Mesendoderm (in vitro differentiated cells): ENCODE data around the gene NRG3. TPM values are rescaled to one million over a fixed set of nuclear protein-coding genes. Genes with fewer than 3 reads are reported as not detected.

Experiments
- DNase-seq: peaks from one replicate; pipeline ENCODE4 v3.0.0; 2013
- H2AK5ac ChIP-seq: 2 replicates; pipeline ENCODE4 v1.6.1; 2013; ENCODE audit warnings: low read length, inconsistent platforms
- H2BK120ac ChIP-seq: 2 replicates; pipeline ENCODE4 v1.6.1; 2013; ENCODE audit warnings: low read depth, mild to moderate bottlenecking, low read length, moderate library complexity, mixed read lengths
- H2BK15ac ChIP-seq: replicated peaks from 2 replicates; pipeline ENCODE4 v1.6.1; 2013; ENCODE audit warnings: low read depth, mild to moderate bottlenecking, moderate library complexity
- H2BK5ac ChIP-seq: 2 replicates; pipeline ENCODE4 v1.6.1; 2013; ENCODE audit warnings: low read length, inconsistent platforms
- H3K18ac ChIP-seq: 2 replicates; pipeline ENCODE4 v1.6.1; 2013; ENCODE audit warnings: mild to moderate bottlenecking, low read length, mixed read lengths
- H3K23ac ChIP-seq: one replicate; pipeline ENCODE4 v1.6.1; 2013; ENCODE audit warnings: low read length
- H3K27ac ChIP-seq: 2 replicates; pipeline ENCODE4 v1.5.1; 2013; ENCODE audit warnings: low read depth, mild to moderate bottlenecking, inconsistent platforms, low read length, moderate library complexity
- H3K27me3 ChIP-seq: 2 replicates; pipeline ENCODE4 v1.6.1; 2013; ENCODE audit warnings: low read length, control low read depth, mild to moderate bottlenecking, inconsistent platforms; ENCODE audit not compliant: insufficient read depth, poor library complexity
- H3K36me3 ChIP-seq: 2 replicates; pipeline ENCODE4 v1.6.1; 2013; ENCODE audit warnings: low read length, inconsistent platforms; ENCODE audit not compliant: control insufficient read depth, insufficient read depth
- H3K4ac ChIP-seq: one replicate; pipeline ENCODE4 v1.6.1; 2013; ENCODE audit warnings: low read depth, mild to moderate bottlenecking, low read length, moderate library complexity
- H3K4me1 ChIP-seq: 2 replicates; pipeline ENCODE4 v1.6.1; 2013; ENCODE audit warnings: low read depth, low read length, inconsistent platforms; ENCODE audit not compliant: control insufficient read depth
- H3K4me2 ChIP-seq: 2 replicates; pipeline ENCODE4 v1.6.1; 2013; ENCODE audit warnings: low read length
- H3K4me3 ChIP-seq: 2 replicates; pipeline ENCODE4 v1.5.1; 2013; ENCODE audit warnings: mild to moderate bottlenecking, low read length
- H3K56ac ChIP-seq: one replicate; pipeline ENCODE4 v1.6.1; 2013; ENCODE audit warnings: low read length
- H3K79me1 ChIP-seq: 2 replicates; pipeline ENCODE4 v1.6.1; 2013; ENCODE audit warnings: low read length, inconsistent platforms
- H3K79me2 ChIP-seq: 2 replicates; pipeline ENCODE4 v1.6.1; 2013; ENCODE audit warnings: mild to moderate bottlenecking, low read length; ENCODE audit not compliant: control insufficient read depth, insufficient read depth
- H3K9ac ChIP-seq: 2 replicates; pipeline ENCODE4 v1.6.1; 2013; ENCODE audit warnings: low read length, inconsistent platforms
- H4K5ac ChIP-seq: one replicate; pipeline ENCODE4 v1.6.1; 2013; ENCODE audit warnings: low read length
- H4K8ac ChIP-seq: one replicate; pipeline ENCODE4 v1.6.1; 2013; ENCODE audit warnings: low read depth, mild to moderate bottlenecking, control low read depth, low read length, moderate library complexity
- WGBS: extraction: QIAGEN DNeasy Blood & Tissue Kit; methylation state at CpG from one replicate; pipeline ENCODE4 v1.1.7; 2013; ENCODE audit warnings: low lambda C conversion rate, missing lambda C conversion rate; ENCODE audit not compliant: insufficient coverage; ENCODE audit errors: extremely low coverage; 5-methylcytosine and 5-hydroxymethylcytosine counted together
- polyA plus RNA-seq, 2 experiments: library from polyadenylated mRNA; stranded (reverse); fragments of 200-250 nt; gene quantifications; one replicate each; pipeline ENCODE4 v1.2.3, GENCODE V29; 2013

Gene NRG3
- 3.5 TPM for polyA plus RNA-seq (2013, experiment 1 of 2)
- polyA plus RNA-seq (2013, experiment 2 of 2) = 3.7 TPM

- Histone ChIP-seq H3K36me3 (no peaks in the 10 kb centered on the region), H2BK5ac (no peak within 1 kb of the TSS), H3K23ac (no peak within 1 kb of the TSS), H3K18ac (peak within 1 kb of the TSS; percentile 35), H3K9ac (peak within 1 kb of the TSS; percentile 46), H3K79me1 (no peaks in the 10 kb centered on the region), H4K8ac (no peak within 1 kb of the TSS), H3K4me3 (peak within 1 kb of the TSS; percentile 28), H2BK15ac (no peak within 1 kb of the TSS), H3K27ac (no peak within 1 kb of the TSS), H3K27me3 (peaks cover 10% of the 10 kb centered on the region), H3K56ac (peak within 1 kb of the TSS; percentile 65), H3K4me2 (peak within 1 kb of the TSS; percentile 90), H3K4ac (no peak within 1 kb of the TSS), H2AK5ac (no peak within 1 kb of the TSS), H4K5ac (no peak within 1 kb of the TSS), H3K79me2 (no peaks in the 10 kb centered on the region), H3K4me1 (peaks cover 2% of the 10 kb centered on the region), H2BK120ac (no peak within 1 kb of the TSS)
- WGBS = no CpG with 5 or more reads among the region's 95 CpGs
- peak; percentile 30 for DNase-seq
Observed at GRCh38 chr10:81874875-81875466, at the start of gene NRG3. Gene NRG3, plus strand, starts transcription at chr10:81875194.

- no peak overlapping the region for H3K23ac ChIP-seq
- H3K79me2 ChIP-seq = no peaks in the 10 kb centered on the region
- no peak for DNase-seq
- no peak overlapping the region for H3K18ac ChIP-seq
- H3K36me3 ChIP-seq = no peaks in the 10 kb centered on the region
- no peak overlapping the region for H2AK5ac ChIP-seq
- H3K79me1 ChIP-seq = no peaks in the 10 kb centered on the region
- H2BK120ac ChIP-seq = no peak overlapping the region
- H3K56ac ChIP-seq = no peak overlapping the region
- H3K4me1 ChIP-seq = no peaks in the 10 kb centered on the region
- H4K5ac ChIP-seq = no peak overlapping the region
- H3K9ac ChIP-seq = no peak overlapping the region
- no peak overlapping the region for H2BK15ac ChIP-seq
- H3K4ac ChIP-seq = no peak overlapping the region
- no peak overlapping the region for H2BK5ac ChIP-seq
- H3K27ac ChIP-seq = no peak overlapping the region
- no peaks in the 10 kb centered on the region for H3K27me3 ChIP-seq
- no peak overlapping the region for H4K8ac ChIP-seq
- H3K4me3 ChIP-seq = no peak overlapping the region
- no CpG with 5 or more reads among the region's 4 CpGs for WGBS
- H3K4me2 ChIP-seq = no peak overlapping the region
Observed at GRCh38 chr10:81828251-81828650, 46.7 kb upstream of the NRG3 start.

GRCh38 chr10:81831060-81831459 lies 43.9 kb upstream of the NRG3 start:
- Histone ChIP-seq H3K4me3 (no peak overlapping the region), H2BK15ac (no peak overlapping the region), H3K4me1 (no peaks in the 10 kb centered on the region), H3K4ac (no peak overlapping the region), H3K36me3 (no peaks in the 10 kb centered on the region), H3K4me2 (no peak overlapping the region), H3K23ac (no peak overlapping the region), H3K27ac (no peak overlapping the region), H3K56ac (no peak overlapping the region), H3K79me1 (no peaks in the 10 kb centered on the region), H2BK5ac (no peak overlapping the region), H4K8ac (no peak overlapping the region), H3K18ac (no peak overlapping the region), H2AK5ac (no peak overlapping the region), H3K9ac (no peak overlapping the region), H4K5ac (no peak overlapping the region), H3K27me3 (no peaks in the 10 kb centered on the region), H3K79me2 (no peaks in the 10 kb centered on the region), H2BK120ac (no peak overlapping the region)
- WGBS = no CpG with 5 or more reads among the region's 15 CpGs
- no peak for DNase-seq

DNA sequence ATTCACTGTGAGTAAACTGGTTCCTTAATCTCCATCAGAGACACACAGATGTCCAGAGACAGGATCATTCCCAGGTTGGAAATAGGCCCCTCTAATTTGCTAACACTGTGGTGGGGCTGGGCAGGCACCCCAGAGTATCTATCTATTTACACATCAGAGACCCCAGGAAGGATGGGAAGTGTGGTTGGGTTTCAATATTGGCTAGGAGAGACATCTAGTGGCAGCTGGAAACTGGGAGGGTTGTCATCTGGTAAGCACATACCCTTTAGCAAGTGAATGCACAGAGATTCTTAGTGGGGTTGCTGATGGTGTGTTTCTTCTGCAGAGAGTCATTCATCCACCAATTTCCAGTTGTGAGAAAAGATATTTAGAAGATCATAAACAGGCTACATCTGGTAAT lies 36.0 kb upstream of the NRG3 start:
- Histone ChIP-seq H4K8ac (no peak overlapping the region), H3K27me3 (no peaks in the 10 kb centered on the region), H3K4me3 (no peak overlapping the region), H3K4me1 (no peaks in the 10 kb centered on the region), H2BK5ac (no peak overlapping the region), H3K18ac (no peak overlapping the region), H4K5ac (no peak overlapping the region), H2BK120ac (no peak overlapping the region), H3K56ac (no peak overlapping the region), H3K79me2 (no peaks in the 10 kb centered on the region), H3K23ac (no peak overlapping the region), H3K4me2 (no peak overlapping the region), H3K36me3 (no peaks in the 10 kb centered on the region), H2AK5ac (no peak overlapping the region), H3K9ac (no peak overlapping the region), H3K79me1 (no peaks in the 10 kb centered on the region), H2BK15ac (no peak overlapping the region), H3K27ac (no peak overlapping the region), H3K4ac (no peak overlapping the region)
- DNase-seq = peak; percentile 56

DNA sequence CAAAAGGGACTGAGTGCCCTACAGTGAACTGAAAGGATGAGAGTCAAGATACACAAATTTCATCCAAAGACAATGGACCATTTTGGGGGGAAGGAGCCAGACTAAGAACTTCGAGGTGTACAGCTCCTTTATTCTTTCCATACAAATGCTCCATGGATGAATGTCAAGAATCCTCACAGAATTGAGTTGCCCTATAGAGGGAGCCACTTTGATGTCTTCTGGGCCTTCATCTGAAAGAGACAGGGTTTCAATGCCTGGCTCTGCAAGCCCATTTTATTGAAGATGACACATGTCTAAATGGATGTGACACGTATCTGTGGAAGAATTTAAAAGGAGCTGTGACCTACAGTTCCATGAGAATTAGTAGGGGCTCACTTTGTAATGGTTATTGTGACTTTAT lies 32.0 kb upstream of the NRG3 start:
- no peak overlapping the region for H3K4me3 ChIP-seq
- H3K4ac ChIP-seq = no peak overlapping the region
- H3K4me1 ChIP-seq = no peaks in the 10 kb centered on the region
- no peak overlapping the region for H3K18ac ChIP-seq
- H3K27ac ChIP-seq = no peak overlapping the region
- peak; percentile 40 for DNase-seq
- H3K36me3 ChIP-seq = no peaks in the 10 kb centered on the region
- no peak overlapping the region for H3K9ac ChIP-seq
- H3K27me3 ChIP-seq = no peaks in the 10 kb centered on the region
- H3K4me2 ChIP-seq = no peak overlapping the region
- no CpG with 5 or more reads among the region's 2 CpGs for WGBS
- no peak overlapping the region for H2BK15ac ChIP-seq
- no peak overlapping the region for H4K5ac ChIP-seq
- H2AK5ac ChIP-seq = no peak overlapping the region
- H3K79me1 ChIP-seq = no peaks in the 10 kb centered on the region
- no peak overlapping the region for H3K56ac ChIP-seq
- H4K8ac ChIP-seq = no peak overlapping the region
- H2BK120ac ChIP-seq = no peak overlapping the region
- no peak overlapping the region for H3K23ac ChIP-seq
- no peak overlapping the region for H2BK5ac ChIP-seq
- no peaks in the 10 kb centered on the region for H3K79me2 ChIP-seq

DNA sequence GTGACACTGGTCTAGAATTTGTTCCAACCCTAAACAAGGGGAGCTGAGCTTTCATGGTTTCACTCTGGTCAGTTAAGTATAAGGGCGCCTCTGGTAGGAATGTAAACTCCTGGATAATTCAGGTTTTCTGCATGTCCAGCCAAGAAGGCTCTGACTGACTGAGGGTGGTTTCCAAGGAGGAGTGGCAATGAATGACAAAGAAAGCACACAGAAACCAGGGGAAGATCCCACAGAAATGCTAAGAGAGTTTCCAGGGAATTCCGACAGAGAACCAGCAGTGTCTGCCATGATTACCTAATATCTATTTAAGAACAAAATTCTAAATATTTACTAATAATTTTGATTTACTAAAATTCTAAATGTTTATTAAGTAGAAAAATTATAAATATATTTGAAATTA lies 27.3 kb upstream of the NRG3 start:
- H3K56ac ChIP-seq = no peak overlapping the region
- no peak overlapping the region for H3K9ac ChIP-seq
- no peaks in the 10 kb centered on the region for H3K27me3 ChIP-seq
- H2BK5ac ChIP-seq = no peak overlapping the region
- H3K4me1 ChIP-seq = no peaks in the 10 kb centered on the region
- no peaks in the 10 kb centered on the region for H3K79me2 ChIP-seq
- WGBS = no CpG with 5 or more reads among the region's 2 CpGs
- H4K5ac ChIP-seq = no peak overlapping the region
- H3K18ac ChIP-seq = no peak overlapping the region
- H4K8ac ChIP-seq = no peak overlapping the region
- H3K36me3 ChIP-seq = no peaks in the 10 kb centered on the region
- H3K79me1 ChIP-seq = no peaks in the 10 kb centered on the region
- H3K23ac ChIP-seq = no peak overlapping the region
- H2BK120ac ChIP-seq = no peak overlapping the region
- no peak overlapping the region for H3K4ac ChIP-seq
- H2AK5ac ChIP-seq = no peak overlapping the region
- DNase-seq = peak; percentile 25
- no peak overlapping the region for H2BK15ac ChIP-seq
- no peak overlapping the region for H3K27ac ChIP-seq
- H3K4me3 ChIP-seq = no peak overlapping the region
- no peak overlapping the region for H3K4me2 ChIP-seq
